HG03139 (cell line): ENCODE results near the gene TDRD9.

Experiments used
- ATAC-seq: cut with Tn5 transposase; IDR thresholded peaks from one replicate; pipeline ENCODE4 v1.9.1; 2021; ENCODE audit not compliant: unreplicated experiment

Gene TDRD9

DNA sequence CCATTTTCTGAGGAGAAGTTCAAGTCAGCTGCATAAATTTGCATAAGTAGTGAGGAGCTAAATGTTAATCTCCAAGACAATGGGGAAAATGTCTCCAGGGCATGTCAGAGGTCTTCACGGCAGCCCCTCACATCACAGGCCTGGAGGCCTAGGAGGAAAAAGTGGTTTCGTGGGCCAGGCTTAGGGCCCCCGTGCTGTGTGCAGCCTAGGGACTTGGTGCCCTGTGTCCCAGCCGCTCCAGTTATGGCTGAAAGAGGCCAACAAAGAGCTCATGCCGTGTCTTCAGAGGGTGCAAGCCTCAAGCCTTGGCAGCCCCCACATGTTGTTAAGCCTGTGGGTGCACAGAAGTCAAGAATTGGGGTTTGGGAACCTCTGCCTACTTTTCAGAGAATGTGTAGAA, 55.9 kb downstream of the TDRD9 start:
- no peak for ATAC-seq

DNA sequence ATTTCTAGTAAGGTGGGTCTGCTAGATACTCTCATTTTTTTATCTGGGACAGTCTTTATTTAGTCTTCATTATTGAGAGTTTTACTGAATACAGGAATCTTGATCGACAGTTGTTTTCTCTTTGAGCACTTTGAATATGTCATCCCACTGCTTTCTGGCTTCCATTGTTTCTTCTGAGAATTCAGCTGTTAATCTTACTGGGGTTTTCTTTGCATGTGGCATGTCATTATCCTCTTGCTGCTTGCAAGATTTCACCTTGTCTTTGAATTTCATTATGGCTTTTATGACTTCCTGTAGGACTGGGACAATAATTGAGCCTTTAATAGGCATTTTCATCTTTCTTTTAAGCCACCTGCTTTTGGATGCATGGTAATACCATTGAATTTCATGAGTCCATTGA, 60.8 kb downstream of the TDRD9 start:
- no peak for ATAC-seq

DNA sequence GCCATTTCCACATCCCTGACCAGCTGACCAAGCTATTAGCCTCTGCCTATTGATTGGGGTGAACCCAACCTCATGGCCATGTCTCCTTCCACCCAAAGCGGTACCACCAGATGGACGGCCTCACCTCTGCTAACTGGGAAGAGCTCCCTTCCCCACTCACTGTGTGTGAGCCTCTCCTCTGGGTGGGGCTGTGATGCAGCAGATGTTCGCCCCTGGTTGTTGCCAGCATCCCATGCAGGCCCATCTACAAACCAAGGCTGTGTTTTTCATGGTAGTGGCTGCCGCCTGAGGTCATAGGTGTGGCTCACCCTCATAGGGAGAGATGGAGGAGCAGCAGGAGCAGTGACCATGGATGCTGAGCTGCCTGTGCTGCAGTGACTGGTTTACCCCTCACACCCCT, 61.7 kb downstream of the TDRD9 start:
- no peak for ATAC-seq

DNA sequence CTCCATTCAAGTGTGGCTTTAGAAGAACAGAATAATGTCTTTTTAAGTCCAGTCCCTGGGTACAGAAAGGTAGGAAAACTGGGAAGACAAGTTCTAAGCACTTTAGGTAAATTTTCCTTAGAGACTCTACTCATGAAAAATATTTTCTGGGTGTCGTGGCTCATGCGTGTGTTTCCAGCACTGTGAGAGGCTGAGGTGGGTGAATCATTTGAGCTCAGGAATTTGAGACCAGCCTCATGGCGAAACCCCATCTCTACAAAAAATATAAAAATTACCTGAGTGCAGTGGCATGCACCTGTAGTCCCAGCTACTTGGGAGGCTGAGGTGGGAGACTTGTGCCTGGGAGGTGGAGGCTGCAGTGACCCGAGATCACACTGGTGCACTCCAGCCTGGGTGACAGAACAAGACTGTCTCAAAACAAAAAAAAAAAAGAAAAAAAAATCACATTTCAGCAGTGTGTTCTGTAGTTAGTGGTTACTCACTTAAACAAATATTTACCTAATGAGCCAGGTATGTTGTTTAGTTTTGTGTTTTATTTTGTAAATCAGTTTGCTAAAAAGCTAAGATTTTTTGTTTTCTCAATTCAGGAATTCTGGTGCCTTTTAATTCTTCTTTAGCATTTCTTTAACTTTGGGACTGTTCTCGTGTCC, 66.4 kb downstream of the TDRD9 start:
- no peak for ATAC-seq

DNA sequence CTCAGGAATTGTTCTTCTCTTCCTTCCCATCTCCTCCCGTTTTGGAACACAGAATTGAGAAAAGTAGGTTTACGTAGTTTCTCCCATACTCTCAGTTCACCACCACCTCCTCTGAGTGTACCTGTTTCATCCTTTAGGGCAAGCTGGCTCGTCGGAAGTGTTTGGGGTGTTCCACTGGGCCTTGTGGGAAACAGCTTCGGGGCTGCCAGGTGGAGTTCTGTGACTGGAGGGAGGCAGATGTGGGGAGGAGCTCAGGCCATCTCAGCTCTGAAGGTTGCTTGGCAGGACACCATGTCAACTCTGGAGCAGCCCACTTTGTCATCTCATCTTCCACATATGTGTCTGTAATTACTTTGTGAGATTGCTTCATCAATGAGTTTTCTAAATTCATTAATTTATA, 67.6 kb downstream of the TDRD9 start:
- ATAC-seq = no peak

DNA sequence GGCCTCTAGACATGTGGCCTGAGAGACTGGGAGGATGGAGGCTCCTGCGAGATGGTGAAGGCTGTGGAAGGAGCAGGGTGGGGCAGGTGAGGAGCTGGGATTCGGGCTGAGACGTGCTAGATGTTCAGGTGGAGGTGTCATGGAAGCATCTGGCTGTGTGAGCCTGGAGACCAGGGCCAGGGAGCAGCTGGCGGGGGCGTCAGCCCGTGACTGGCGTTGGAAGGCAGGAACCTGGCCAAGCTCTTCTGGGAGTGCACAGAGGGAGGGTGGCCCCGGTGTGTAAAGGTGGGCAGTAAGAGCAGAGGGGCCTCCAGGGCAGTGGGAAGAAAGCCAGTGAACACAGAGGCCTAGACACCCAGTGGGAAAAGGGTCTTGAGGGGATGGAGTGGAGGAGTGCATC, 69.1 kb downstream of the TDRD9 start:
- ATAC-seq = no peak

DNA sequence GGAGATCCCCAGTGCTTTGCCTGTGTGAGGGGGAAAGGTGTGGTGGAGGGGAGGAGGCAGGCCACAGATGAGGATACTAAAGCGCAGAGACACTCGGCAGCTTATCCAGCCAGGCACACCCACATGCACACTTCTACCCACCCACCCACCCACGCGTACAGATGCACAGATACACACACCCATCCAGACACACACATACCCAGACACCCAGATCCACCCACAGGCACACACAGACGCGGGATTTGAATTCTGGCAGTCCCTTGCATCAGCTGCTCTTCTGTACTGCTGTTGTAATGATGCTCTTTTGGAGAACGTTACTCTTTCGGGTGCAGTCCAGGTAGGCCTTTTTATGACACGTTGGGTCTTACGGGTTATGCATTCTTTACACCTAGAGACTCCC, 69.8 kb downstream of the TDRD9 start:
- no peak for ATAC-seq

DNA sequence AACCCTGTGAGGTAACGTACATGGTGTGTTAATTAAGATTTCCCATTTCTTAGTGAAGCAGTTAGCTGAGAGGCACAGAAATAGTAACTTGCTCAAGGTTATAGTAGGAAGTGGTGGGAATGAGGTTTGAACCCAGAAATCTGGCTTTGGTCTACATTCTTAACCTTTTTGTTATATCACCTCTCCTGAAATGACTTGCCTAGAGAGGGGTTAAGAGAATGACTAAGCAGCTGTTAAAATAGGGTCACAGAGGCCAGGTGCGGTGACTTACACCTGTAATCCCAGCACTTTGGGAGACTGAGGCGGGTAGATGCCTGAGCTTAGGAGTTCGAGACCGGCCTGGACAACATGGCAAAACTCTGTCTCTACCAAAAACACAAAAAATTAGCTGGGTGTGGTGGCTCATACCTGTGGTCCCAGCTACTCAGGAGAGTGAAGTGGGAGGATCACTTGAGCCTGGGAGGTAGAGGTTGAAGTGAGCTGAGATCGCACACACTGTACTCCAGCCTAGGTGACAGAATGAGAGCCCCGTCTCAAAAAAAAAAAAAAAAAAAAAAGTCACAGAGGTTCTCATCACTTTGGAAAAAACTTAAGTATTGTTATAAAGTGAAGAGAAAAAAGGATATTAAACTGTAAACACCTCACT, 71.7 kb downstream of the TDRD9 start:
- no peak for ATAC-seq

DNA sequence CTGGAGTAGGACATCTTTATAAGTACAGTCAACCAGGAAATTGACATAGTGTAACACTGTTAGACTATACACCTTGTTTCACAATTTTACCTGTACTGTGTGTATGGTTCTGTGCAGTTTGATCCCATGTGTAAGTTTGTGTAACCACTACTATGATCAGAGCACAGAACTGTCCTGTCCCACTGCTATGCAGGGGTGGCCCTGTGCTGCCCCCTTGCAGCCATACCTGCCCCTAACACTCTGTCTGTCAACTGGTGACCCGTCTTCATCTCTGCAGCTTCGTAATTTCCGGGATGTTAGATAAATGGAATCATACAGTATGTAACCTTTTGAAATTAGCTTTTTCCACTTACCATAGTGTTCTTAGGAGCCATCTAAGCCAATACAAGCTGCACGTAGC, 72.7 kb downstream of the TDRD9 start:
- no peak for ATAC-seq

DNA sequence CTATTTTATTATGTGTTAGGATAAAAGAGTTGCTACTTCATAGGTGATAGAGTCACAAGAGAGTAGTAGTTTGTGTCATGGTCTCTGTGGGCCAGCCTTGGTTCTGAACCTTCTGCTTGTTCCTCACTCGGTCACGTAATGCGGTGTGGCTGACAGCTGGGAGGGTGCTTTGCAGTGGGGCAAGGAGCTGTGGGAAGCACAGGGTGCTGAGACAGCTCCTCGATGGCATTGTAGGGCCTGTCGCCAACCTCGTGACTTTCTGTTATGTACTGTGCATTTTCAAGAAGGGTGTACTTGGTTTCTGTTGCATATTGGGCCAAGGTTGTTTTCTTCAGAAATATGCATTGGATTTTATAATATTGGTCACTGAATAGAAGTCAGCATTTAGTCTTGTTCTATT, 75.4 kb downstream of the TDRD9 start:
- no peak for ATAC-seq

DNA sequence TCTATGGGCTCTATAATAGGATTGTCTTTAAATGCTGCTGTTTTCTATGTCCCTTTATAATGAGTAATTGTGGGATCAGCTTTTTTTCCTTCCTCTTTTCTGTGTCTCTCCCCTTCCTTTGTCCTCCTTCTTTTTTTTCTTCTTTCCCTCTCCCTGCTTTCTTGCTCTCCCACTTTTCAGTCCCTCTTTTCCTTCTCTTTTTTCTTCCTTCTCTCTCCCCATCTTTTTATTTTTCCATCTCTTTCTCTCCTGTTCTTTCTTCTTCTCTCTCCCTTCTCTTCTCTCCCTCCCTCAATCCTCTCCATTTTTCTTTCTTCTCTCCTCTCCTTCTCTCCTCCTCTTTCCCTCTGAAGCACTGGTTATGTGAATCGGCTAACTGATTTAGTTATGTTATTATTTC, 76.6 kb downstream of the TDRD9 start:
- no peak for ATAC-seq

DNA sequence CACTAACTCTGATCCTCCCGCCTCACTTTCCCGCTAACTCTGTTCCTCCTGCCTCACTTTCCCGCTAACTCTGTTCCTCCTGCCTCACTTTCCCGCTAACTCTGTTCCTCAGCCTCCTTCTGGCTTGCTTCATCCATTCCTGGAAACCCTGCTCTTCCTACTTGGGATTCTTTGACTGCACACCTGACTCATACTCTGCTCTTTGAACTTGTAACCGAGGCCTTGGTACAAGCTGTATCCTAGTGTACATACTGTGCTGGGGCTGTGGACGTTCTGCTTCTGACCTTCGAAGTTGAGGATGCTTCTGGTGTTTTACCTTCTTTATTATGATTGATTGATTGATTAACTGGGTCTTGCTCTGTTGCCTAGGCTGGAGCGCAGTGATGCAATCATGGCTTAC, 77.2 kb downstream of the TDRD9 start:
- ATAC-seq = no peak

DNA sequence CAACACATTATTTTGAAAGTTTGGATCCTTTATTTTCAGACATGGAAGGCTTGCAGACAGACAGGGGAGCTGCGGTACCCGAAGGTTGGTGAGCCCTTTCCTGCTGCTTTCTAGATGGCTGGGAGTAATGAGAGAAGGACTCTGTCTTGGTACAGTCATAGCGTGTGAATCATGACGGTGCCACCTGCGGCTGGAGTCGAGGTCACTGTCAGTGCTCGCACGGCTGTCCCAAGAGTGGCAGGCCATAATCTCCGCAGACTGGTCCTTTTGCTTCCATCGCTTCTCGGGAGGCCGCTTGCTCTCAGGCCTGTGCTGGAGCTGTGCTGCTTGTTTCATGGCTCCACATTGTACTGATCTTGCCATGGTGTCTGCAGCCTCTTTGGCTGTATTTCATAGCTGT, 78.9 kb downstream of the TDRD9 start:
- ATAC-seq = no peak

DNA sequence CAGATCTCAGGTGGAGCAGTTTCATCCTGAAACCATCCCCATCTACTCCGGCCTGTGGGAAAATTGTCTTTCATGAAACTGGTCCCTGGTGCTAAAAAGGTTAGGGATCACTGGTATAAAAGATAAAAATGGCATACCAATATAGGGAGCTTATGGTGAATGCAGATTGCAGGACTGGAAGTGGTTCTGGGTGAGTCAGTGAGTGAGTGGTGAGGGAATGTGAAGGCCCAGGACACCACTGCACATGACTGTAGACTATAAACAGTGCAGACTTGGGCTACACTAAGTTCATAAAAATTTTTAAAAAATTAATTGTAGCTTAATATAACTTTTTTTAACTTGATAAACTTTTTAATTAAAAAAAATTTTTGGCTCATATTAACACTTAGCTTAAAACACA, 81.0 kb downstream of the TDRD9 start:
- ATAC-seq = no peak

DNA sequence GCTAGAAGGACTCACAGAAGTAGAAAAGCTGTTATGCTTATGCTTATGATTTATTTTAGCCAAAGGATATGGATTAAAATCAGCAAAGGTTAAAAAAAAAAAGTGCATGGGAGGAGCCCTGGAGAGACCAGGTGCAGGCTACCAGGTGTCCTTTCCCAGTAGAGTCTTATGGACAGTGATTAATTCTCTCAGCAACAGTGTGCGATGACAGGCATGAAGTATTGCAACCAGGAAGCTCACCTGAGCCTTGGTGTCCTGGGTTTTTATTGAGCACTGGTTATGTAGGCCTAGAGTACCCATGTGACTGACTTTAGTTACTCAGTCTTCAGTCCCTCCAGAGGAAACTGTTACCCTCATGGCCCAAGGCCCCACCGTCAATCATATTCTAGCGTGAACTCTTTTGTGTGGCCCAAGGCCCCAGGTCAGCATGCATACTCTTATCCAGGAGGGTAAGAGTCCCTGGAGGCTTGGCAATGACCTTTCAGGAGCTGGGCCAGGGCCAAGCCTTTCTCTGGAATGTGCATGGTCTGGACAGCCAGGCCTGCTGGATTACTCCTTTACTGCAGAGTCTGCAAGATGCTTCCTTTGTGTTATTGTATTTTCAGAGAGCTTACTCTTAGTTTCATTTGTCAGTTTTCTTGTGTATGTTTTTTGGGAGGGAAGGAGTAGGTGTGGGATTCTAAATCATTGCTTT, 83.7 kb downstream of the TDRD9 start:
- no peak for ATAC-seq

DNA sequence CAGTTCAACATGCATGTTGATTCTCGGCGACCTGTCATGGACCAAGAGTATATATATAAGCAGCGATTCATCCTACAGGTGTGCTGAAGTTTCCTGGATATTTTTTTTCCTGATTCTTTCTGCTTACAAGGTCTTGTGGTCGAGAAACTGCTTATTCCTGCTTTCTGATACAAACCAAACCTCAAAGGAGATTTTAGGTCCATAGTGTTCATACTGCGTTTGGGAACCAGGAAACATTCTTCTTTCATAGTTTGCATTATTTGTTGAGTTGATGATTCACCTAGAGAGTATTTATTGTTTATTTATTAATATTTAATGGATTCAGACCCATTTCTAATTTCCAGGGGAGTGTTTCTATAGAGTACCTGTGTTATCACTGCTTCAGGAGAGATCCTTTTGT, 86.5 kb downstream of the TDRD9 start:
- ATAC-seq = no peak

DNA sequence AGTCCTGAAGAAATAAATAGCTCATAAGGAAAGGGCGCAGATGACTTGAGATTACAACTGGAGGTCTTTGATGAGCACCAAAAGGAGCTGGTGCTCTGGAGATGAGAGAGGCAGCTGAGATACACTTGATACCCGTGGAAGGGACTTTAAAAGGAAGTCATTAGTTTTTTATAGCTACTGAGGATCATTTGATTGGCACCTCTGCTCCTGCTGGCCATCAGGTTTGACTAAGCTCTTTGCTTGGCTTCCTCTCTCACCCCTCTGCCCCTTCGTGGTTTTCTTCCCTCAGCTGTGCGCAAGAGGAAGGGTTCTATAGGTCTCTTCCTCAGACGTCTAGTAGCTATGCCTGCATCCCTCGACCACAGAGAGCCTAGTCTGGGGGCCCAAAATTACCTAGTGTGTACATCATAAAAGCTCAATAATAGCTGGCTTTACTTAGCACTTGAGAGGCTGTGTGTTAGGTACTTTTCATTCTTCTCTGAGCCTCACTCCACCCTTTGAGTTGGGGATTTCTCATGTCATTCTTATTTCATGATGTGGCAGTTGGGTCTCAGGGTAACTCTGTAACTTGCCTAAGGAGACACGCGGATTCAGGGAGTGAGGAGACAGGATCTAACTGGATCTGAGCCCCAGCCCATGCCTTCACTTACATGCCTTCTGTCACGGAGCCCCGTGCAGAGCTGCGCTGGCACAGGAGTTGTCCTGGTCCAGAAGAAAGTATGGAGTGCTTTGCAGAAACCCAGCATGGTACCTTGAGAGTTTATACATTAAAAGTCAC, 88.8 kb downstream of the TDRD9 start:
- ATAC-seq = no peak

DNA sequence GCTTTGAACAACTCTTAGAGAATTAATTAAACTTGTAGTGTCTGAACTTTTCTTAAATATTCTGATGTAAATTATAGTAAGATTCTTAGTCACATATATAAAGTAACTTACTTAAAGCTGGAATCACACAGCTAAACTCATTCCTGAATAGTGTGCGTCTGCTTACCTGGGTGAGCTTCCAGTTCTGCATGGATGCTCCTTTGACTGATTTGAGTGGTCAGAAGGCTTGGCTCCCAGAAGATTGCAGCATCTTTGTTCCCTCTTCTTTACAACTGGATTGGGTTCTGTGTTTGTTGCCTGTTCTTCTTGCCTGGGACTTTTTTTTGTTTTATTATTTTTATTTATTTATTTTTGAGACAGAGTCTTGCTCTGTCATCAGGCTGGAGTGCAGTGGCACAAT, 90.8 kb downstream of the TDRD9 start:
- ATAC-seq = no peak

DNA sequence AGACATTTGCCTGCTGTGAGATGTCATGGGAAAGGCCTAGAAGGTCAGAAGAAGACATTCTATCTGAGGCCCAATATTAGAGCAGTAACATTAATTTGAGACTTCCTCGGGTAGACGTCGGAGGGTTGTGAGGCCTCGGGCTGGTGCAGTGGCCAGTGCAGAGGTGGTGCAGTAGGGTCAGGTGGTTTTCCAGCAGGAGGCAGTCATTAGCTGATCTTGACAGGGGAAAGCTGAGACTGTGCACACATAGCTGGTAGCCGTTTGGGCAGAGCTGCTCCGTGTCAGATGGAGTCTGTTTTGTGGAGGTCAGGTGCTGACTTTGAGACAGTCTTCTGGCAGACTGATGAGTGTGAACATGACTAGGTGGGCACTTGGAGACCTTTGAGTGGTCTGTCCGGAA, 91.5 kb downstream of the TDRD9 start:
- ATAC-seq = no peak

DNA sequence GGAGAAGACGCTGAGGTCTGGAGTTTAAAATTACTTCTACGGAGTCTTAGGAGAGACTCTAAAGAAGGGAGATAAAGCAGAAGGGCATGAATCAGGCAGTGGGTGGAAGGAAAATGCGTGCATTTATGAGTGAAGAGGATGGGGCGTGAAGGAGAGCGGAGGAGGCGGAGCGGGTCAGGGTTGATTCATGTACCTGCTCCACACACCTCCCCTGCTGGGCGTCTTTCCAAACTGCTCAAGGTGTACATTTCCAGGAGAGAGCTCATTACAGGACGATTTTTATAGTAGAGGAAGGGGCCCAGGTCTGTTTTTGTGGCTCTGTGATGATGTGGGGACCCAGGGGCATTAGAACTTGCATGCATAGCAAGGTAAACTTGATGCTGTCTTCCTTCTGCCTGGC, 92.2 kb downstream of the TDRD9 start:
- ATAC-seq = no peak

DNA sequence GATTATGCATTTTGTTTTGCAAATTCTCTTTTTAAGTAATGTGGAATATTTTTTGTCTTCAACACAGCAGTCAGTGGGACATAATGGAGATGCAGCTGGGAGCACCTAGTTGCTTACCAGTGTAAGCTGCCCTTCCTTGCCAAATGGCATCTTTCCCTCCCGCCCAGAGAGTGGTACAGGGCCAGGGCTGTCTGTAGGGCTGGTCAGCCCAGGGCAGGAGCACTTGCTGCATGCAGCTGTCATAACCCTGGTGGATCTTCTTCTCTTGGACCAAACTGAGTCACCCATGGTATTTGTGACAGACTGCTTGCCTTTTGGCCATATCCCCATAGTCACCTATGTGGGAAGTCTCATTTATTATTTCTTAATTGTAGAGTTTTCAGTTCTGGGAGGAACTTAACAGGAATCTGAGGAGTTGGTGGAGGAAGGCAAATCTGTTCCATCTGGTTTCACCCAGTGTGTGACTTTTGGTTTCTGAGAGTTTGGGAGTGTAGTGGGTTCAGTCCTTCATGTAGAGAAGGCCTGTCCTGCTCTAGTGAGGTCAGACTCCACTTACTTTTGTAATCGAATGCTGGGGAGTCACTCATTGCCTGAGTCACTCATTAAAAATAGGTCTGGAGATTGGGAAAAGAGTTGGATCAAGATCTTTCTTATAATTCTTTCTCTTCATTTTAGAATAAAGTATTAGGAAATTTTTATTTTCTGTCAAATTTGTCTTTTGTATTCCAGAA, 95.2 kb downstream of the TDRD9 start:
- no peak for ATAC-seq
